Thyroid gland (tissue), 4 donors: Measurements from ENCODE around the gene MAML1. TPM values are rescaled to one million over a fixed set of nuclear protein-coding genes. Genes with fewer than 3 reads are reported as not detected.

Experiments used
- DNase-seq, 2 donors: peaks; one replicate each; pipeline ENCODE4 v3.0.0-alpha.2; 2019
- H3K27ac ChIP-seq, 3 donors: fragments of 200-600 bp; sonication (generic); 1 replicate in 2 of 3; 2 replicates in 1 of 3; pipeline ENCODE4 v1.5.1; 2016 to 2019; ENCODE audit warnings: mild to moderate bottlenecking in 1 of 3, moderate library complexity in 1 of 3
- H3K27me3 ChIP-seq: fragments of 200-600 bp; sonication (generic); one replicate; pipeline ENCODE4 v1.5.1; 2019
- H3K36me3 ChIP-seq, 2 donors: fragments of 200-600 bp; sonication (generic); one replicate each; pipeline ENCODE4 v1.5.1; 2016 to 2019
- H3K4me1 ChIP-seq, 2 donors: fragments of 200-600 bp; sonication (generic); one replicate each; pipeline ENCODE4 v1.5.1; 2017 to 2019
- H3K4me3 ChIP-seq, 3 donors: fragments of 200-600 bp; sonication (generic); replicated peaks in 1 of 3; 1 replicate in 2 of 3; 2 replicates in 1 of 3; pipeline ENCODE4 v1.5.1; 2016; ENCODE audit warnings: mild to moderate bottlenecking in 1 of 3
- H3K9me3 ChIP-seq: fragments of 200-600 bp; sonication (generic); one replicate; pipeline ENCODE4 v1.5.1; 2017
- CTCF ChIP-seq, 6 experiments: fragments of 200-600 bp in 3 of 6; fragments of 450-650 bp in 3 of 6; sonication (generic) in 3 of 6; IDR thresholded peaks; one replicate each; pipeline ENCODE4 v1.5.1; 2016 to 2019; ENCODE audit warnings: antibody characterized with exemption in 6 of 6, mild to moderate bottlenecking in 2 of 6, inconsistent platforms in 1 of 6, moderate library complexity in 1 of 6
- POLR2A ChIP-seq, 2 donors: fragments of 450-650 bp; IDR thresholded peaks; one replicate each; pipeline ENCODE4 v1.6.1; 2017; ENCODE audit warnings: antibody characterized with exemption in 2 of 2, mild to moderate bottlenecking in 2 of 2, moderate library complexity in 1 of 2
- WGBS, 2 donors: methylation state at CpG; one replicate each; pipeline ENCODE4 v1.1.5; 2017; 5-methylcytosine and 5-hydroxymethylcytosine counted together
- intact Hi-C: fragments of 100-400 bp; cut with DNase I; formaldehyde crosslinking; loops from one replicate; pipeline ENCODE4 v1.15.1; 2023
- total RNA-seq, 4 donors: library from RNA; depleted of rRNA; stranded (reverse); fragments of >200 nt; gene quantifications; one replicate each; pipeline ENCODE4 v1.2.3, GENCODE V29; 2016

Gene MAML1
- total RNA-seq, 4 donors from 2014 or later, result 27.3 to 46.7 (median 28.0) TPM

GRCh38 chr5:179800071-179800695 is 67.6 kb downstream of the MAML1 start:
- TF ChIP-seq CTCF (IDR thresholded peaks at IDR 0.05) (no peak), POLR2A (IDR thresholded peaks at IDR 0.05) (no peak)
- Histone ChIP-seq H3K9me3 (no peaks in the 10 kb centered on the region), H3K27ac (no peak overlapping the region), H3K36me3 (peaks cover 24 to 41% of the 10 kb centered on the region in 2 donors), H3K4me1 (peaks cover 19 to 46% of the 10 kb centered on the region in 2 donors), H3K27me3 (no peaks in the 10 kb centered on the region), H3K4me3 (no peak overlapping the region)
- no peak for DNase-seq
- WGBS, 2 donors, result 96 to 99% methylated on average over 16 to 21 of the region's 21 CpGs
- intact Hi-C loops, result loop anchor here (5.0 kb wide), 1 partner anchor 107 kb away; the partner anchor contains the start of gene TBC1D9B

GRCh38 chr5:179800696-179801201 is 68.1 kb downstream of the MAML1 start:
- H3K4me1 ChIP-seq, result peaks cover 16 to 45% of the 10 kb centered on the region in 2 donors
- intact Hi-C loops, result loop anchor here (5.0 kb wide), 1 partner anchor 107 kb away; the partner anchor contains the start of gene TBC1D9B
- H3K4me3 ChIP-seq, result no peak overlapping the region
- no peak for TF ChIP-seq POLR2A (IDR thresholded peaks at IDR 0.05)
- TF ChIP-seq CTCF (IDR thresholded peaks at IDR 0.05), result no peak
- WGBS, 2 donors, result 88 to 93% methylated on average over 9 to 10 of the region's 12 CpGs
- H3K36me3 ChIP-seq, result peaks cover 24 to 41% of the 10 kb centered on the region in 2 donors
- no peak overlapping the region for H3K27ac ChIP-seq
- H3K9me3 ChIP-seq, result no peaks in the 10 kb centered on the region
- no peaks in the 10 kb centered on the region for H3K27me3 ChIP-seq
- DNase-seq, result no peak

- peak; percentile 89 to 92 for DNase-seq
- Histone ChIP-seq H3K4me1 (peaks cover 15 to 42% of the 10 kb centered on the region in 2 donors), H3K9me3 (no peaks in the 10 kb centered on the region), H3K4me3 (no peak overlapping the region), H3K27me3 (no peaks in the 10 kb centered on the region), H3K27ac (no peak overlapping the region), H3K36me3 (peaks cover 24 to 41% of the 10 kb centered on the region in 2 donors)
- intact Hi-C loops, result loop anchor here (5.0 kb wide), 1 partner anchor 106 kb away; the partner anchor contains the start of gene TBC1D9B
- WGBS, 2 donors, result 60 to 62% methylated on average over 31 to 41 of the region's 67 CpGs
- TF ChIP-seq POLR2A (IDR thresholded peaks at IDR 0.05), result no peak
- TF ChIP-seq CTCF (IDR thresholded peaks at IDR 0.05), result peak; percentile 28 to 81 (median 64)
Observed at GRCh38 chr5:179801304-179802206, 68.9 kb downstream of the MAML1 start.

- peak; percentile 85 to 87 for DNase-seq
- H3K27ac ChIP-seq, result peak overlapping the region in 1 of 3 donors; percentile 24
- peaks cover 24 to 39% of the 10 kb centered on the region in 2 donors for H3K36me3 ChIP-seq
- intact Hi-C loops, result loop anchor here (5.0 kb wide), 1 partner anchor 105 kb away; the partner anchor contains the start of gene TBC1D9B
- H3K27me3 ChIP-seq, result no peaks in the 10 kb centered on the region
- H3K4me3 ChIP-seq, result no peak overlapping the region
- H3K4me1 ChIP-seq, result peaks cover 13 to 37% of the 10 kb centered on the region in 2 donors
- no peak for TF ChIP-seq POLR2A (IDR thresholded peaks at IDR 0.05)
- TF ChIP-seq CTCF (IDR thresholded peaks at IDR 0.05), result no peak
- H3K9me3 ChIP-seq, result no peaks in the 10 kb centered on the region
- 52 to 75% methylated on average over 14 to 16 of the region's 19 CpGs for WGBS, 2 donors
Observed at GRCh38 chr5:179802207-179802883, 69.7 kb downstream of the MAML1 start.
